HG02981 (cell line): ENCODE data around the gene RCSD1.

Experiments
- ATAC-seq: cut with Tn5 transposase; IDR thresholded peaks from one replicate; pipeline ENCODE4 v1.9.1; 2021; ENCODE audit warnings: mild to moderate bottlenecking, moderate library complexity; ENCODE audit not compliant: unreplicated experiment

Gene RCSD1

GRCh38 chr1:167617153-167618147 is 12.6 kb upstream of the RCSD1 start:
- ATAC-seq: peak; percentile 63

- no peak for ATAC-seq
Observed at GRCh38 chr1:167618366-167618765, 11.7 kb upstream of the RCSD1 start.

GRCh38 chr1:167618789-167619188 is 11.2 kb upstream of the RCSD1 start:
- ATAC-seq: no peak

GRCh38 chr1:167620002-167620401 is 10.0 kb upstream of the RCSD1 start:
- no peak for ATAC-seq

GRCh38 chr1:167621780-167622313 is 8.2 kb upstream of the RCSD1 start:
- no peak for ATAC-seq

- no peak for ATAC-seq
Observed at GRCh38 chr1:167623951-167624350, 6.1 kb upstream of the RCSD1 start.

GRCh38 chr1:167625040-167625823 is 4.8 kb upstream of the RCSD1 start:
- ATAC-seq: no peak

- peak; percentile 9 for ATAC-seq
Observed at GRCh38 chr1:167627615-167627864, 2.5 kb upstream of the RCSD1 start.

- ATAC-seq: peak; percentile 59
Observed at GRCh38 chr1:167627865-167628641, 2.0 kb upstream of the RCSD1 start.

- ATAC-seq: no peak
Observed at GRCh38 chr1:167628741-167629515, 1.1 kb upstream of the RCSD1 start.

GRCh38 chr1:167630568-167631385 is 745 bp downstream of the RCSD1 start:
- no peak for ATAC-seq

GRCh38 chr1:167631386-167631935 is 1.4 kb downstream of the RCSD1 start:
- ATAC-seq: no peak

GRCh38 chr1:167631936-167632614 is 2.0 kb downstream of the RCSD1 start:
- ATAC-seq: no peak

- no peak for ATAC-seq
Observed at GRCh38 chr1:167633258-167633944, 3.4 kb downstream of the RCSD1 start.

GRCh38 chr1:167634435-167634834 is 4.4 kb downstream of the RCSD1 start:
- no peak for ATAC-seq

- no peak for ATAC-seq
Observed at GRCh38 chr1:167635156-167635648, 5.2 kb downstream of the RCSD1 start.

GRCh38 chr1:167635941-167636340 is 5.9 kb downstream of the RCSD1 start:
- no peak for ATAC-seq

- no peak for ATAC-seq
Observed at GRCh38 chr1:167638064-167638463, 8.0 kb downstream of the RCSD1 start.
